Motor neuron (in vitro differentiated cells): ENCODE data around the gene RAB10. TPM values are rescaled to one million over a fixed set of nuclear protein-coding genes. Genes with fewer than 3 reads are reported as not detected.
"Not testable (repeated sequence)": the region's sequence is repeated elsewhere in the genome, so short reads cannot be mapped to it uniquely, and the experiment has no call there.

Experiments
- ATAC-seq, 8 experiments: fragments of 200-7000 bp; cut with Tn5 transposase; replicated peaks in 6 of 8; 2 replicates each; pipeline ENCODE4 v1.8.0; 2021; ENCODE audit warnings: mild to moderate bottlenecking in 8 of 8, moderate library complexity in 8 of 8
- H3K27ac ChIP-seq, 2 donors: fragments of 250-450 bp; sonication (Bioruptor Pico); 2 replicates each; pipeline ENCODE4 v1.9.0; 2021; ENCODE audit warnings: antibody characterized with exemption in 2 of 2, mild to moderate bottlenecking in 2 of 2, moderate library complexity in 1 of 2
- H3K4me1 ChIP-seq, 2 donors: fragments of 250-450 bp; sonication (Bioruptor Pico); replicated peaks in 1 of 2; 2 replicates each; pipeline ENCODE4 v1.6.1; 2021; ENCODE audit warnings: antibody characterized with exemption in 2 of 2, mild to moderate bottlenecking in 2 of 2, moderate library complexity in 1 of 2
- H3K4me3 ChIP-seq, 5 donors: fragments of 250-450 bp; sonication (Bioruptor Pico); 2 replicates each; pipeline ENCODE4 v1.9.0; 2021; ENCODE audit warnings: antibody characterized with exemption in 5 of 5, mild to moderate bottlenecking in 5 of 5, moderate library complexity in 4 of 5
- WGBS, 10 experiments: fragments of 450-650 bp; shearing (Covaris generic); methylation state at CpG; one replicate each; pipeline ENCODE4 v1.0.0; 2022; 5-methylcytosine and 5-hydroxymethylcytosine counted together
- in situ Hi-C, 9 experiments: fragments of 400-800 bp; cut with MboI; loops; one replicate each; pipeline ENCODE4 v1.15.0; 2021; ENCODE audit warnings: low sequenced_read_pairs in 9 of 9, low pct_unique_long_range_greater_than_20kb in 2 of 9; ENCODE audit not compliant: unreplicated experiment in 9 of 9
- total RNA-seq, 8 experiments: library from RNA; unstranded; fragments of 300-600 nt; gene quantifications; 2 replicates each; pipeline versions ENCODE4 v1.2.3 to v1.2.4, GENCODE V29; 2022

RAB10 gene
- 100 to 1,000 TPM in 2 of 8 experiments, 10 to 100 TPM in 6; 78.0 to 135 (median 86.2) TPM for total RNA-seq

DNA sequence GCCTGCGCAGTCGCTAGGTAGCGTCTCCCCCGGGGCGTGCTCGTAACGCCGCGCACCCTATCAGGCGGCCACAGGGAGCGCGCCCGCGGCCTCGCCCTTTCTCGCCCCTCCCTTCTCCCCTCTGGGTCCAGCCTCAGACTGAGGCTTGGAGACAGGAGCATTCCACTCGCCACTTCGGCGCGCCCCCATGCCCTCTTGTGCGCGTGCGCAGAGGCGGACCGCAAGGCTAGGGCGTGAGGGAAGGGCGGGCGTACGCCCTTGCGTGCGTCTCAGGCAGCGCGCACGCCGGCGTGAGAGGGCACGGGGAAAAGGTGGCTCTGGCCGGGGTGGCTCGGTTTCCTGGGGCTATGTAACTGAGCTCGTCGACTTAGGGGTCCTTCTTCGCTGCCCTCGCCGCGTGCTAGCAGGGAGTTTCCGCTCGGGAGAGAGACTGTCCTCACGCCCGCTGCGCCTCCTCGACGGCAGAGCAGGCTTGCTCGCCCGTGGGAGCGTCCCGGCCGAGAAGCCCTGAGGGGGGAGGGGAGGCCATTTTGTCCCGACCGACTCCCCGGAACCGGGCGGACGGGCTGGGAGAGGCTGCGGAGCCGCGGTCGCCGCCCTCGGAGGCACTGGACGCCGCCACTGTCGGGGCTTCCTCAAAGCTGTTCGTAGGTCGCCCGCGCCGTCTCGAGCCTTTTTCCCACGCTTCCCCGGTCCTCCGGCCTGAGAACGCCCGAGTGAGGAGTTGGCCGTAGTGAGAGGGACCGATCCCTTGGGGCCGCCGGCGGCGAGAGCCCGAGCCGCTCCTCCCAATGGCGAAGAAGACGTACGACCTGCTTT, at the start of gene RAB10:
RAB10 (plus strand) TSS at position 267 of the 819 bp plus-strand sequence; CDS start at position 792, 525 bp downstream.
- WGBS, 10 experiments: 0 to 1% (median 0%) methylated on average over 3 to 12 of the region's 94 CpGs; no CpG with 5 or more reads in 7 of the 10 experiments
- peak within 1 kb of the TSS; percentile 67 to 87 (median 82) for H3K4me3 ChIP-seq
- peak; percentile 72 to 89 (median 87) for ATAC-seq
- H3K27ac ChIP-seq: peak within 1 kb of the TSS; percentile 87 to 93
- in situ Hi-C loops: no loop called here
- H3K4me1 ChIP-seq: peaks cover 8 to 12% of the 10 kb centered on the region in 2 donors

DNA sequence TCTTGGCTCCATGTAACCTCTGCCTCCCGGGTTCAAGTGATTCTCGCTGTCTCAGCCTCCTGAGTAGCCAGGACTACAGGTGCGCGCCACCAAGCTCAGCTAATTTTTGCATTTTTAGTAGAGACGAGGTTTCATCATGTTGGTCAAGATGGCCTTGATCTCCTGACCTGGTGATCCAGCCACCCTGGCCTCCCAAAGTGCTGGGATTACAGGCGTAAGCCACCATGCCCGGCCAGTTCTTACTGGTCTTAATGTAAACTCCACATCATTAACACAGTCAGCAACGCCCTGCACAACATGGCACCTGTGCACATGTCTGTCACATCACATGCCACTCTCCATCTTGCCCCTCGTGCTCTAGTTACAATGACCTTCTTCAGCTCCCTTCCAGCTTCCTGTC, 45.8 kb upstream of the RAB10 start:
- ATAC-seq: no peak
- H3K4me1 ChIP-seq: no peaks in the 10 kb centered on the region
- H3K27ac ChIP-seq: no peak overlapping the region
- H3K4me3 ChIP-seq: no peak overlapping the region
- WGBS, 10 experiments: 68 to 95% (median 80%) methylated on average over 2 to 9 of the region's 9 CpGs; no CpG with 5 or more reads in 4 of the 10 experiments
- in situ Hi-C loops: loop anchor here in 1 of 9 experiments (25.0 kb wide), 1 partner anchor 149 kb away; no protein-coding TSS in a partner anchor

DNA sequence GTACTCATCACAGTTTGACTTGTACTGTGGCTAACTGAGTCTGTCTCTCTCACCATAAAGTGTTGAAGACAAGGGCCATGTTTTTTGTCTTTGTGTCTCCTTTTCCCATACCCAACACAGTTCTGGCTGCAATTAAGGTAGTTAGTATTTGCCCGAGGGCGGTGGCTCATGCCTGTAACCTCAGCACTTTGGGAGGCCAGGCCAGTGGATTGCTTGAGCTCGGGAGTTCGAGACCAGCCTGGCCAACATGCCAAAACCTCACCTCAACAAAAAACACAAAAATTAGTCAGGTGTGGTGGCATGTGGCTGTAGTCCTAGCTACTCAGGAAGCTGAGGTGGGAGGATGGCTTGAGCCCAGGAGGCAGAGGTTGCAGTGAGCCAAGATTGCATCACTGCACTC, 44.7 kb upstream of the RAB10 start:
- no peak overlapping the region for H3K4me3 ChIP-seq
- no peaks in the 10 kb centered on the region for H3K4me1 ChIP-seq
- H3K27ac ChIP-seq: no peak overlapping the region
- WGBS, 10 experiments: 50 to 100% (median 80%) methylated on average over 2 to 4 of the region's 4 CpGs; no CpG with 5 or more reads in 5 of the 10 experiments
- ATAC-seq: no peak
- in situ Hi-C loops: loop anchor here in 1 of 9 experiments (25.0 kb wide), 1 partner anchor 148 kb away; no protein-coding TSS in a partner anchor

DNA sequence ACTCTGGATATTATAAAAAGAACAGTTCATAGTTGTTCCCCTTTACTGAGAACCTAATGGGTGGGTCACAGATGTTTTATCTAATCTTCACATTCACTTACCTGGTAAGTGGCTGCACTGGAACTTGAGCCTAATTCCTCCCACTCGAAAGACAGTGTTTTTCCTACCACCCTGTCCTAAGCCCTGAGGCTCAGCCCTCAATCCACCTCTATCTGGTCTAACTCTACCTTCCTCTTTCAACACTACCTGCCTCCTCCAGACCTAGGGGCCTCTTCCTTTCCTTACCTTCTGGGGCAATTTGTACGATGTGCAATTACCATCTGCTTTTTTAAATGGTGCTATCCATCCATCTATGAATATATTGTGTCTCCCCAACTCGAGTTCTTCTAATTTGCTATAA, 41.9 kb upstream of the RAB10 start:
- H3K4me1 ChIP-seq: no peaks in the 10 kb centered on the region
- WGBS, 10 experiments: 28 to 100% (median 83%) methylated on average over 1 to 3 of the region's 3 CpGs; no CpG with 5 or more reads in 1 of the 10 experiments
- ATAC-seq: peak in 1 of 8 experiments; percentile 17
- in situ Hi-C loops: loop anchor here in 2 of 9 experiments (10.0 to 25.0 kb wide), 2 partner anchors 145 to 153 kb away; no protein-coding TSS in a partner anchor
- no peak overlapping the region for H3K4me3 ChIP-seq
- H3K27ac ChIP-seq: no peak overlapping the region

DNA sequence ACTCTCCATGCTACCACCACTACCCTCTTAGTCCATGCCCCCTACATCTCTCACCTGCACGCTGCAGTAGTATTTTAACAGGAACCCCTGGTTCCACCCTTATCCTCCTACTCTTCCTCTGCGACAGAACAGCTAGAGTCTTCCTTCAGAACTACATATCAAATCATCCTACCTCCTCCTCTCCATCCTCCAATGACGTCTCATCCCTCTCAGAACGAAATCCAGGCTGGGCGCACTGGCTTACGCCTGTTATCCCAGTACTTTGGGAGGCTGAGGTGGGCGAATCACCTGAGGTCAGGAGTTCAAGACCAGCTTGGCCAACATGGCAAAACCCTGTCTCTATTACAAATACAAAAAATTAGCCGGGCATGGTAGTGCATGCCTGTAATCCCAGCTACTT, 41.3 kb upstream of the RAB10 start:
- H3K4me1 ChIP-seq: no peaks in the 10 kb centered on the region
- WGBS, 10 experiments: 35 to 94% (median 77%) methylated on average over 1 to 8 of the region's 8 CpGs; no CpG with 5 or more reads in 2 of the 10 experiments
- no peak overlapping the region for H3K27ac ChIP-seq
- in situ Hi-C loops: loop anchor here in 2 of 9 experiments (10.0 to 25.0 kb wide), 2 partner anchors 145 to 152 kb away; no protein-coding TSS in a partner anchor
- no peak overlapping the region for H3K4me3 ChIP-seq
- ATAC-seq: no peak

DNA sequence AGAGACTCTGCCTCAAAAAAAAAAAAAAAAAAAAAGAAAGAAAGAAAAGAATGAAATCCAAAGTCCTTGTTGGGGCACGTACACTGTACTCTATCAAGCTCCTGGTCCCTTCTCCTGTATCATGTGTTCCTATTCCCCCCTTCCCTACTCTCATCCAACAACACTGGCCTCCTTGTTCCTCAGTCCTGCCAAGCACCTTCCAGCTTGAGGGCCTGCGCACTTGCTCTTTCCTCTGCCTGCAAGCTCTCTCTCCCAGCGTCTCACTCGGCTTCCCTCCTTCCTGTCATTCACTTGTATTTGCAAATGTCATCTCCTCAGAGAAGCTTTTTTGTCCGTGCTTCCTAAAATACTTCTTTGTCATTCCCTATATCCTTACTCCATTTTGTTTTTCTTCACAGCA, 40.8 kb upstream of the RAB10 start:
- Histone ChIP-seq H3K27ac (no peak overlapping the region), H3K4me1 (no peaks in the 10 kb centered on the region), H3K4me3 (no peak overlapping the region)
- ATAC-seq: no peak
- in situ Hi-C loops: loop anchor here in 2 of 9 experiments (10.0 to 25.0 kb wide), 2 partner anchors 144 to 152 kb away; no protein-coding TSS in a partner anchor
- WGBS, 10 experiments: 20 to 88% (median 70%) methylated on average over 1 to 5 of the region's 5 CpGs

DNA sequence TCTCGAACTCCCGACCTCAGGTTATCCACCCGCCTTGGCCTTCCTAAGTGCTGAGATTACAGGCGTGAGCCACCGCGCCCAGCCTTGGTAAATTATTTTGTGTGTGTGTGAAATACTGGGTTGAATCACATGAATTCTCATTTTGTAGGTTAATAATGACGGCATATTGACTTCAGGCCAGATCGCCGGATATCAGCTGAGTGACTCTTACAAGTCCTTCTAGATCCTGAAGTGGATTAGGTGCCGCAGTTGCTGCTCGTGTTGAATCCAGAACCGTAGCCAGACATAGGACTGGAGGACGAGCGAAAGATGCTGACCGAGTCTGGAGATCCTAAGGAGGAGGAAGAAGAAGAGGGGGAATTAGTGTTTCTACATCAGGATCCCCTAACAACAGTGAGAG, 39.4 kb upstream of the RAB10 start:
- 80 to 100% (median 91%) methylated on average over 2 to 9 of the region's 15 CpGs for WGBS, 10 experiments
- H3K4me1 ChIP-seq: no peaks in the 10 kb centered on the region
- H3K27ac ChIP-seq: no peak overlapping the region
- in situ Hi-C loops: loop anchor here in 2 of 9 experiments (10.0 to 25.0 kb wide), 2 partner anchors 143 to 150 kb away; no protein-coding TSS in a partner anchor
- H3K4me3 ChIP-seq: no peak overlapping the region
- ATAC-seq: no peak

DNA sequence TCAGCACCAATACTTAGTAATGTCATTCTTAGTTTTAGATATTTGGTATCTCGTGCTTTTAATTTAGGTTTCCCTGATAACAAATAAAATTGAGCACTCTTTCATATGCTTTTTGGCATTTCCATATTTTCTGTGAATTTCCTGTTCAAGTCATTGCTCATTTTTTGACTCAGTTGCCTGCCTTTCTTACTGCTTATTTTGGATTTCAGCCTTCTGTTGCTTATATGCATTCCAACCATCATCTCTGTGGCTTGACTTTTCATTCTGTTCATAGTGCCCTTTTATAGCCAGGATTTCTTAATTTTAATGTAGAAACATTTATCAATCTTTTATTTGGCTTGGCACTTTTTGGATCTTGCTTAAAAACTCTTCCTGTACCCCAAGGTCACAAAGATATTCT, 37.0 kb upstream of the RAB10 start:
- no peak overlapping the region for H3K4me3 ChIP-seq
- no peak for ATAC-seq
- no peak overlapping the region for H3K27ac ChIP-seq
- in situ Hi-C loops: loop anchor here in 2 of 9 experiments (10.0 to 25.0 kb wide), 2 partner anchors 140 to 148 kb away; no protein-coding TSS in a partner anchor
- 44 to 88% (median 67%) methylated on average over 1 of the region's 1 CpG; no CpG with 5 or more reads in 3 of the 10 experiments for WGBS, 10 experiments
- no peaks in the 10 kb centered on the region for H3K4me1 ChIP-seq

DNA sequence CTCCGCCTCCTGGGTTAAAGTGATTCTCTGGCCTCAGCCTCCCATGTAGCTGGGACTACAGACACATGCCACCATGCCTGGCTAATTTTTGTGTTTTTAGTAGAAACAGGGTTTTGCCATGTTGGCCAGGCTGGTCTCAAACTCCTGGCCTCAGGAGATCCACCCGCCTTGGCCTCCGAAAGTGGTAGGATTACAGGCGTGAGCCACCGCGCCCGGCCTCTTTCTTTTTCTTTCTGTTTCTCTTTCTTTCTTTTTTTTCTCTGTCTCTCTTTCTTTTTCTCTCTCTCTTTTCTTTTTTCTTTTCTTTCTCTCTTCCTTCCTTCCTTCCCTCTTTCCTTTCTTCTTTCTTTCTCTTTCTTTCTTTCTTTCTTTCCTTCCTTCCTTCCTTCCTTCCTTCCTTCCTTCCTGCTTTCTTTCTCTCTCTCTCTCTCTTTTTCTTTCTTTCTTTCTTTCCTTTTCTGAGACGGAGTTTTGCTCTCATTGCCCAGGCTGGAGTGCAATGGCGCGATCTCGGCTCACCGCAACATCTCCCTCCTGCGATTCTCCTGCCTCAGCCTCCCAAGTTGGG, 35.0 kb upstream of the RAB10 start:
- H3K4me3 ChIP-seq, ATAC-seq, H3K4me1 ChIP-seq, H3K27ac ChIP-seq: not testable (repeated sequence)
- 80 to 100% (median 98%) methylated on average over 4 to 13 of the region's 13 CpGs; no CpG with 5 or more reads in 1 of the 10 experiments for WGBS, 10 experiments
- in situ Hi-C loops: loop anchor here in 2 of 9 experiments (10.0 to 25.0 kb wide), 2 partner anchors 138 to 146 kb away; no protein-coding TSS in a partner anchor

DNA sequence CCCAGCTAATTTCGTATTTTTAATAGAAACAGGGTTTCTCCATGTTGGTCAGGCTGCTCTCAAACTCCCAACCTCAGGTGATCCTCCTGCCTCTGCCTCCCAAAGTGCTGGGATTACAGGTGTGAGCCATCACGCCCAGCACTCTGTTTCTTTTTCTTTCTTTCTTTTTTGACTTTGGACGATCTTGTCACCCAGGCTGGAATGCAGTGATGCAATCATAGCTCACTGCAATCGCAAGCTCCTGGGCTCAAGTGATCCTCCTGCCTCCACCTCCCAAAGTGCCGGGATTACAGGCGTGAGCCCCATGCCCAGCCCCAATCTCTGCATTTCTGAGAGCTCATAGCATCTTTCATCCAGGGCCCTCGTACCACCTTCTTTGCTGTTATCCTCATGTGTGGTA, 34.5 kb upstream of the RAB10 start:
- in situ Hi-C loops: loop anchor here in 2 of 9 experiments (10.0 to 25.0 kb wide), 2 partner anchors 138 to 145 kb away; no protein-coding TSS in a partner anchor
- WGBS, 10 experiments: 46 to 100% (median 73%) methylated on average over 1 to 6 of the region's 7 CpGs; no CpG with 5 or more reads in 1 of the 10 experiments
- not testable (repeated sequence) for ATAC-seq, H3K27ac ChIP-seq, H3K4me3 ChIP-seq, H3K4me1 ChIP-seq

DNA sequence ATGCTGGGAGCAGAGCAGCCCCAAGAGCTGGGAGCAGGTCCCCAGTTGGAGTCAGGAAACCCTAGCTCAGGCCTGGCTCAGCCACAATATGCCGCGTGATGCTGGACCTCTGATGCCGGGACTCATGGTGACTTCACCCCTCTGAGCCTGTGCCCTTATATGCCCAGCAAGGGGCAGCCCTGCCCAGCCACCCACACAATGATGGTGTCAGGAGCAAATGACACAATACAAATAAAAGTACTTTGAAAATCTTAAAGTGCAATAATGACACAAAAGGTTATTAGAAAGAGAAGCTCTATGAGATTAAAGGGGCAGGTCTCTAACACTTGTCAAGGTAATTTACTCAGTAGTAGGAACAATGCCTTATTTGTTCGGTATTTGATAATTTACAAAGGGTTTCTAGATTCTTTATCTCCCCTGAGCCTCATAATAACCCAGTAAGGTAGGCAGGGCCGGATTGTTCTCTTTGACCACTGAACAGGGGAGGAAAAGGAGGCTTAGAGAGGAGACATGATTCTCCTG, 33.3 kb upstream of the RAB10 start:
- Histone ChIP-seq H3K27ac (no peak overlapping the region), H3K4me1 (no peaks in the 10 kb centered on the region), H3K4me3 (no peak overlapping the region)
- WGBS, 10 experiments: 43 to 100% (median 80%) methylated on average over 1 to 5 of the region's 5 CpGs; no CpG with 5 or more reads in 1 of the 10 experiments
- peak in 1 of 8 experiments; percentile 17 for ATAC-seq
- in situ Hi-C loops: no loop called here

DNA sequence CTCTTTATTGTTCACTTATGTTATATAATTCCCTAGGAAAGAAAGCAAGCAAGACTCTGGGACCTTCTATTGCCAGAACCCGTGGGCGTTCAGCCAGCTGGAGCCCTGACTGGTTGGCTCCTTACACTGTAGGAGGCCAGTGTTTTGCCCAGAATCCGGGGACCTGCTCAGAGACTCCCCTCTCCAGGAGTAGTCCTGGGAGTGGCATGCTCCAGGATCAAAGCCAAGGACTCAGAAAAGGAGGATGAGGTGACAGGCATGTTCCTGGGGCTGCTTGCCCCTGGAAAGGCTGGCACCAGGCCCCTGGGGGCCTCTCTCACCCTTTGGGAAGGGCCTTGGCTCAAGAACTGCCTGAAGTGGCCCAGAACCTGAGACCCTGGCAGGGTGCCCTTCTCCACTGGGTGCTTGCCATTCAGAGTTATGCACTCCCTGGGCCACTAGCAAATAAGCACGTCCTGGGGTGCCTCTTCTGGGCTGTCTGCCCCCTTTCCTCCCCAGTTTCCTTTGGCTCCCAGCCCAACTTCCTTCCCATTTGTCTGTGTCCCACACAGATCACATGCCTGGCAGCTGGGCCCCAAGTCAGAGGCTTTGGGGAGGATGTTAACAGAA, 32.0 kb upstream of the RAB10 start:
- WGBS, 10 experiments: 0 to 80% (median 54%) methylated on average over 1 to 4 of the region's 4 CpGs; no CpG with 5 or more reads in 3 of the 10 experiments
- Histone ChIP-seq H3K4me1 (no peaks in the 10 kb centered on the region), H3K27ac (no peak overlapping the region), H3K4me3 (no peak overlapping the region)
- ATAC-seq: peak in 1 of 8 experiments; percentile 76
- in situ Hi-C loops: no loop called here
